NCI-H2227 (cell line): ENCODE data around the gene ZDHHC18.
A peak's percentile ranks its signal among the peaks of the same experiment; 100 is the strongest.

Source experiments
- DNase-seq: peaks from one replicate; lab custom pipeline; 2025; ENCODE audit not compliant: unreplicated experiment; lab: John Stamatoyannopoulos, UW

Gene ZDHHC18

GRCh38 chr1:26897351-26897750 is 70.9 kb downstream of the ZDHHC18 start:
- no peak for DNase-seq

GRCh38 chr1:26900001-26900814 is 73.7 kb downstream of the ZDHHC18 start, which contains the start of gene GPATCH3:
Gene GPATCH3 (minus strand): TSS chr1:26900467. CDS start chr1:26900442, 25 bp downstream.
- peak; percentile 98 for DNase-seq

- DNase-seq = no peak
These were observed 74.5 kb downstream of the ZDHHC18 start for GRCh38 chr1:26900815-26901511.
